Nucleus accumbens (tissue), 56 donors: ENCODE measurements around the gene MYLK.

Experiments
- DNase-seq, 56 donors: peaks; one replicate each; lab custom pipeline; 2025; lab: John Stamatoyannopoulos, UW

MYLK gene

DNA sequence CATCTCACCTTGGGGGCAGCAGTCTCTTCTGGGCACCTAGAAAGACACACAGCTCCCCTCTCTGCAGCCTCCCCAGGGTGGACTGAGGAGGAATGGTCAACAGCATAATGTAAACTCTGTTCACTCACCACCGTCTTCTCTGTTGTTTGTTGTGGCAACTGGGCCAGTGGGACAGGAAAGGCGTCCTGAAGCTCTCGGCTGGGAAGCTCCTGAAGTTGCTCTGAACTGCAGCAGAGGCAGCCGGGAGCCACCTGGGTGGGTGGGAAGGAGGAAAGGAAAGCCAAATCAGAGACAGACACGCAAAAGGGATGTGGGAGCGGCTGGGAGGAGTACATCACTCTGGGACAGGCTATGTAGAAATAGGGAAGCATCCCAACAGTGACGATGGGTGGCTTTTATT is 52.7 kb downstream of the MYLK start:
- DNase-seq = no peak

DNA sequence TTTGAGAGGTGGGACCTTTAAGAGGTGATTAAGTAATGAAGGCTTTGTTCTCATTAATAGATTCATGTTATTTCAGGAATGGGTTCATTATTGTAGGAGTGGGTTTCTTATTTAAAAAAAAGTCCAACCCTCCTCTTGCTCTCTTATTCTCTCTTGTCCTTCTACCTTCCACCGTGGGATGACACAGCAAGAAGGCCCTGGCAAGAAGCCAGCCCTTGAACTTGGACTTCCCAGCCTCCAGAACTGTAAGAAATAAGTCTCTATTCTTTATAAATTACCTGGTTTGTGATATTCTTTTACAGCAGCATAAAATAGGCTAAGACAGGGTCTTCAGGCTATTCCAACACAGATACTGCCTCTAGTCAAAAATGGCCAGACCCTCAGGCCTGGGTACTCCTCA is 62.2 kb downstream of the MYLK start:
- DNase-seq = no peak

DNA sequence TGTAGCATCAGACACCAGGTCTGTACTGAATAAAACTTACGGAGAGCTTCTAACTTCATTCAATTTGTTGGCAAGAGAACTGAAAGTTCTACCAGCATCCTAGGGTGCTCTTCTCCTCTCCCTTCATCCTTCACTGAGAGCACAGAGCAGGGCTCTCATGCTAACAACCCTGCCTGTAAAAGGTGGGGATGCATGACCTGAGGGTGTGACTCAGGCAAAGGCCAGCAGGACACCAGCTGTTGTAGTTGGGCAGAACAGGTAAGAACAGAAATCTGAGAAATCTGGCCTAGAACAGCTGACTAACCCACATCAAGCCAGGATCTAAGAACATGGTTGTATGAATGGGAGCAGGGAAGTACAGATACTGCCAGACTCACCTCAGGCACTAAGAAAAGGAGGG is 64.2 kb downstream of the MYLK start:
- no peak for DNase-seq

GRCh38 chr3:123818921-123819429 is 65.2 kb downstream of the MYLK start:
- DNase-seq = no peak

DNA sequence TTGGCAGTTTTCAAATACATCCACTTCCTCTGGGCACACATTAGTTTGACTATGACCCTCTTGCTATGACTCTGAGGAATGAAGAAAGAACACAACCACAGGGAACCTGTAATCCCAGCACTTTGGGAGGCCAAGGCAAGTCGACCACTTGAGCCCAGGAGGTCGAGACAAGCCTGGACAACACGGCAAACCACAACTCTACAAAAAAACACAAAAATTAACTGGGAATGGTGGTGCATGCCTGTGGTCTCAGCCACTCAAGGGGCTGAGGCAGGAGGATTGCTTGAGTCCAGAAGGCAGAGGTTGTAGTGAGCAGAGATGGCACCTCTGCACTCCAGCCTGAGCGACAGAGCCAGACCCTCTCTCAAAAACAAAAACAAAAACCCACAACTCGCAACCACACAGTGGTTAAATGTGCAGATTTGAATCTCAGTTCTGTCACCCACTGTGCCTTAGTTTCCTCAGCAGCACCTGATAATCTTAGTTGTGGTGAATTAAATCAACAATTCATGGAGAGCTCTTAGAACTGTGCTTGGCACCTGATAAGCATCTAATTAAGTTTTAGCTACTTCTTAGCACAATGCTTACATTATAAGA is 65.7 kb downstream of the MYLK start:
- no peak for DNase-seq

GRCh38 chr3:123817413-123817812 is 66.7 kb downstream of the MYLK start:
- DNase-seq = no peak

GRCh38 chr3:123816673-123817207 is 67.4 kb downstream of the MYLK start:
- no peak for DNase-seq

GRCh38 chr3:123815981-123816380 is 68.2 kb downstream of the MYLK start:
- no peak for DNase-seq

- no peak for DNase-seq
Observed at GRCh38 chr3:123813876-123814275, 70.3 kb downstream of the MYLK start.

- DNase-seq = no peak
Observed at GRCh38 chr3:123809597-123809996, 74.5 kb downstream of the MYLK start.

- DNase-seq = no peak
Observed at GRCh38 chr3:123808812-123809211, 75.3 kb downstream of the MYLK start.

DNA sequence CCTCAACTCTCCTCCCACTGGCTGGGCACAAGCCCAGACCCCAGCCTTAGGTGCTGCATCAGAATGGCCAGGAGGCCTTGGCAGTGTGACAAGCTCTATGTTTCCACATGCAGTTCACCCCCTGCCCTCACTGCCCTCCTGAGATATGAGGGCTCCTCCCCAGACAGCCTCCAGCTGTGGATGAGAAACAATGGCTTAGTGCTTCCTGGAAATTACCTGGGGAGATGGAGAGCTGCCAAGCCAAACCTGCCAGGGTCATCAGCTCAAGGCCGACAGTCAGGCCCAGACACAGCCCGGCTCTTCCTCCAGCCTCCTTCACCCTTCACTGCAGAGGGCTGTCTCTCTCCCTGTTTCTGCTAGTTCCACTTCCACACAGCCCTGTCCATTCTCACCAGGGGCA is 76.3 kb downstream of the MYLK start:
- DNase-seq = no peak

DNA sequence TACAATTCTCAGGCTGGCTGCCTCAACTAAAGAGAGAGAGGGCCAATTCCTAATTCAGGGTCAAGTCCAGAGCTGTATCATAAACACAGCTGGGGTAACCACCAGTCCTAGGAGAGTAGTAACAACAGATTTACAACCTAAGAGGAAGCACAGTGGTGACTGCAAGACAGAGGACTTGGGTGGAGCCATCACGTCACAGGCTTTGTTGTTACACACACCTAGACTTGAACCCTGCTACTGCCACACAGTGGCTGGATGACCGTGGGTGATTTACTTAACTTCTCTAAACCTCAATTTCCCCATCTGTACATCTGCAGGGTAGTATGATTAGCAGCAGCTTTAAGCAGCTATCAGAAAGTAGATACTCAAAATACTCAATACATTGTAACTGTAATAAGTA is 78.6 kb downstream of the MYLK start:
- DNase-seq = no peak

DNA sequence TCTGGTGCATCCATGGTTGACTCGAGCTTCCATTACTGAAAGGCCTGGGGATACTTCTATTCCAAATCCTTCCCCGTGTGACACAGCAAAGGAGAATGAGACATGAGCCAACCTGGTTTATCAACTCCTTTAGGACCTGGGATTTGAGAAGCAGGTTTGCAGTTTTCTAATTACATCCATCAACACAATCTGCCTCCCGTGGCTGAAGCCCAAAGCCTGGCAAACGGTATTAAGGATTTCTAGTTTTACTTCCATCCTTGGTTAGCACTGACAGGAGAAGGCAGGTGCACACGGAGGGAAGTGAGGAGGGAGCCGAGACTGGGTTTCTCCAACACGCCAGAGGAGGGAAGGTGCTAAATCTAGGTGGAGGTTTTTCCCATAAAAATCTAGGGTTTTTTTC is 79.0 kb downstream of the MYLK start:
- no peak for DNase-seq

DNA sequence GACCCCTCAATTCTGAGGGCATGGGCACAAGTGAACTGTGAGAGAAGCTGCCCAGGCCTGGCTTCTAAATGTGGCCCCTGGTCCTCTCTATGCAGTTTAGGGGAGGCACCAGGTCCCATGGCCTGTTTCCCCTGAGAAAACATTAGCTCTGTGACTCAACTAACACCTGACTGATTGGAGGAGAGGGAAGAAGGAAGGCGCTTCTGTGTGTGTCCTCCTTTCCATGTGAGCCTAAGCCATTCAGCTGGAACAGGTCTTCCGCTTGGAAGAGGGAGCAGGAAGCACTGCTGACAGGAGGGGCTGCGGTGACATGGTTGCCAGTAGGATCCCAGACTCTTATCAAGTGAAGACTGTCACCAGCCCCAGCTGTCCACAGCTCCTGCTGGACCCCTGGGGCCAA is 79.5 kb downstream of the MYLK start:
- no peak for DNase-seq

DNA sequence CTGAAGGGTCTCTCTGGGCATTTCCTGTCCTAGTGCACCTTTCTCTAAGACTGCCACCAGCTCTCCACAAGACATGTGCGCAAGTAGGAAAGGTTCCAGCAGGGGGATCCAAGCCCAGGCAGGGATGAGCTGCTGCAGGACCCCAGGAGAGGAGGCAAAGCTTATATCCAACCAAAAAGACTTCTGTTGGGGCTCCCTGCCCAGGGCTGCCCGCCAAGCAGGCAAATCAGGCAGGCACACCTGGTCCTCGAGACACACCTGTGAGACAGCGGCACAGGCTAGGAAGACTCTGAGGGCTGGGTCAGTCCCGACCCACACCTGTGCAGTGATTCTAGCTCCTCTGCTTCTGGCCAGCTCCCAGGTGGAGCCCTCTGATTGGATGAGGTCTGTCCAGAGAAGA is 80.6 kb downstream of the MYLK start:
- no peak for DNase-seq

DNA sequence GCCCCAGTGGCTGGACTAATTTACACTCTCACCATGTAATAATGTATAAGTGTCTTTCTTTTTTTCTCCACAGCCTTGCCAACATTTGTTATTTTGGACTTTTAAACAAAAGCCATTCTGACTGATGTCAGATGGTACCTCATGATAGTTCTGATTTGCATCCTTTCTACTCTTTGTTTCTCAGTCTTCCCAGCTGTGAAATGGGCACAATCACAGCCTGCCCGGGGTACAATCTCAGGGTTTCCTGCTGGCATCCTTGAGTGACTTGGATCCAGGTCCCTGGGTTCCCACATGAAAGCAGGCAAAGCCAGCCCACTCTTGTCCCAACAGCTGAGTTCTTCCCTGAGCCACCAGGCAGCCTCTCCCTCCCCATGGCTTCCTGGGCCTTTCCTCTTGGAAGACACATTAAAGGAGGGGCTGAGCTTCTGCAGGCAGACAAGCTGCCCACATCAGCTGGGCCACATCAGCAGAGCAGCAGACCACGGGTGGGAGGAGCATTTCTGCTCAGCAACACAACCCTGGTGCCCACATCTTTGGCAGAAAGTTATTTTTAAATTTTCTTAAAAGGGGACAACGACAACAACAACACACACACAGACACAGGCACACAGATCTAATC is 82.0 kb downstream of the MYLK start:
- no peak for DNase-seq

DNA sequence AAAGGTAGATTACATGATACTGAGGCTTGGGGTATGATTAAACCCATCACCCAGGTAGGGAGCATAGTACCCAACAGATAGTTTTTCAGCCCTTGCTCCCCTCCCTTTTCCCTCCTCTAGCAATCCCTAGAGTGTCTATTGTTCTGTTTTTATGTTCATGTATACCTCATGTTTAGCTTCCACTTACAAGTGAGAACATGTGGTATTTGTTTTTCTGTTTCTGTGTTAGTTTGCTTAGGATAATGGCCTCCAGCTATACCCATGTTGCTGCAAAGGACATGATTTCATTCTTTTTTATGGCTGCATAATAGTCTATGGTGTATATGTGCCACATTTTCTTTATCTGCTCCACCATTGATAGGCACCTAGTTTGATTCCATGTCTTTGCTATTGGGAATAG is 82.7 kb downstream of the MYLK start:
- DNase-seq = no peak

GRCh38 chr3:123800362-123800682 is 83.8 kb downstream of the MYLK start:
- no peak for DNase-seq

DNA sequence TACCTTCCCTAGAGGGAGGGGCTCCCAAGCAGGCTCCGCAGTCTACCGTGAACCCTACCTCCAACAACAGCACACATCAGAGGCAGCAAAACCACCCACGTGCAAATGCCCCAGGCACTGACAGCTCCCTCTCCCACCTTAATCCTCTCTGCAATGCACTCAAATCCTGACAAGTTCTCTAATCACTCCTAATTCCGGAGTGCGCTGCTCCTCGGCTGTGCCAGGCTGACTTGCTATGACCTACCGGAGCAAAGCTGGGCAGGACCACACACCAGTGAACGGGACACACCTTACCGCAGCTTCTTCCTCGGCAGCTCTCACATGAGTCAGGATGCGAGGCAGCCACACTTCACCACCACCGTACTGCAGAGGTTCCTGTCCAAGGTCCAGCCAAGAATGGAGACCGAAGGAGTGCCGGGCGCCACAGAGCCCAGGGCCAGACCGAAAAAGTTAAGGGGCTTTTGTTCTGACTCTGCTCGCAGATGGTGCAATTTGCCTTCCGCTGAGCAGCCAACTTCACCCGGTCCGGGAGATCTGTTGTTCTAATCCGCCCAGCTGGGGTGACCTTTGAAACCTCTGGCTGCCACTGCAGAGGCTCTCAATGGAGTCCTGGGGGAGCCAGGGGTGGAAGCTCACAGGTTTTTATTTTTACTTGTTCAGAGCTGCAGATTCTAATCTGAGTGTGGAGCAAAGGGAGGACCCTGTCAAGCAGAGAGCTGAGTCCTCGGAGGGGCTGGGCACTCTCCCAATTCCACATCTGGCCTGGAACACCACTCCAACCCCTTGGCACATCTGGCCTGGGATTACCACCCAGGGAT is 84.4 kb downstream of the MYLK start:
- DNase-seq = peak in 1 of 56 donors; percentile 4

DNA sequence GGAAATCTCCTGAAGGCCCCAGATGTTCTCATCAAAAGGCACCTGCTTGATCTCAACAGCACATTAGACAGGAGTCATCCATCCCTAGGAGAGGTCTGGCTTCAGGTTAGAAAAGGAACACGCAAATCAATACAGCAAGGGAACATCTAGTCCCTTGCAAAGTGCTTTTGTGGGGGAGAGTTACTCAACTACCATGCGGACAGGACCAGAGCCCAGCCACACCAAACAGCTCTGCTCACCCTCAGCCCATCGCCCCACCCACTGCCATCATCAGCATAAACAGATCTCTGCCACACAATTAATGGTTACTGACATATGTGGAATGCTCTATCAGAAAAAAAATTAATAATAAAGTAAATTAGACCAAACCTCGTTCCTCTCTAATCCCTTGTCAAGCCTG is 85.6 kb downstream of the MYLK start:
- no peak for DNase-seq
